ENCODE measurements around the gene RPGR.

GRCh38 chrX:38368774-38369173 is 41.5 kb upstream of the RPGR start:
- TF ChIP-seq CTCF (IDR thresholded peaks at IDR 0.05) (no peak), POLR2A (IDR thresholded peaks at IDR 0.05) (no peak)

Data from adrenal gland (tissue), 5 donors.